Right cardiac atrium (tissue), 5 donors: ENCODE results near the gene TADA2B. TPM values are rescaled to one million over a fixed set of nuclear protein-coding genes. Genes with fewer than 3 reads are reported as not detected.
A peak's percentile ranks its signal among the peaks of the same experiment; 100 is the strongest.

Source experiments
- ATAC-seq, 2 donors: fragments of 200-7000 bp; cut with Tn5 transposase; one replicate each; pipeline versions ENCODE4 v1.8.0 to v1.9.1; 2020; ENCODE audit warnings: moderate library complexity in 2 of 2, mild to moderate bottlenecking in 1 of 2
- DNase-seq, 3 donors: peaks; one replicate each; pipeline ENCODE4 v3.0.0-alpha.2; 2020
- H3K27ac ChIP-seq: one replicate; pipeline ENCODE4 v1.5.1; 2013; ENCODE audit warnings: mild to moderate bottlenecking, low read length, control low read depth, moderate library complexity
- H3K27me3 ChIP-seq: one replicate; pipeline ENCODE4 v1.6.1; 2013; ENCODE audit not compliant: control insufficient read depth, insufficient read depth
- H3K4me1 ChIP-seq: one replicate; pipeline ENCODE4 v1.6.1; 2013; ENCODE audit warnings: low read length; ENCODE audit not compliant: control insufficient read depth, insufficient read depth
- H3K4me3 ChIP-seq: one replicate; pipeline ENCODE4 v1.5.1; 2013; ENCODE audit warnings: low read length, control low read depth
- H3K9me3 ChIP-seq: one replicate; pipeline ENCODE4 v1.6.1; 2013; ENCODE audit warnings: low read length; ENCODE audit not compliant: control insufficient read depth
- WGBS: extraction: QIAGEN DNeasy Blood & Tissue Kit; methylation state at CpG from one replicate; pipeline ENCODE4 v1.1.7; 2013; 5-methylcytosine and 5-hydroxymethylcytosine counted together
- intact Hi-C, 4 donors: fragments of 100-400 bp; cut with DNase I; formaldehyde crosslinking; loops; one replicate each; pipeline versions ENCODE4 v1.11.0 to v1.14.0; 2022 to 2023
- polyA plus RNA-seq: library from polyadenylated mRNA; stranded (reverse); fragments of 200-250 nt; gene quantifications from one replicate; pipeline ENCODE4 v1.2.3, GENCODE V29; 2013
- total RNA-seq, 4 donors: library from RNA; stranded (reverse); fragmentation: NEBNext Ultra II Directional; extraction: Animal tissue kit (Norgen Biotek cat#: 25700); gene quantifications; one replicate each; pipeline ENCODE4 v1.2.1, GENCODE V29; 2021
- donor health status: healthy with polysubstance abuse.
- donor health status: DM: no; HTN: yes; CAD: no.
- donor health status: DM: no; HTN: no; CAD: no.
- donor health status: DM: no; HTN: yes; CAD: no; lungs with severe emphysema.
- donor health status: DM: yes; HTN: yes; CAD: no.

TADA2B gene
- total and polyA plus RNA-seq, 5 donors, result 19.7 to 35.6 (median 30.5) TPM

GRCh38 chr4:7041801-7042502 is 1.2 kb upstream of the TADA2B start:
- Histone ChIP-seq H3K4me3 (peak overlapping the region; percentile 55), H3K4me1 (peaks cover 10% of the 10 kb centered on the region), H3K9me3 (no peaks in the 10 kb centered on the region), H3K27ac (peak overlapping the region; percentile 14), H3K27me3 (no peaks in the 10 kb centered on the region)
- intact Hi-C loops, result loop anchor here in 1 of 4 donors (5.0 kb wide), 1 partner anchor 50 kb away; no protein-coding TSS in a partner anchor
- WGBS, result 18% methylated on average over 42 of the region's 42 CpGs
- DNase-seq (peak in 2 of 3 donors; percentile 83 to 85), ATAC-seq (no peak)

- Histone ChIP-seq H3K9me3 (no peaks in the 10 kb centered on the region), H3K4me1 (peaks cover 11% of the 10 kb centered on the region), H3K27ac (peak overlapping the region; percentile 14), H3K4me3 (peak overlapping the region; percentile 55), H3K27me3 (no peaks in the 10 kb centered on the region)
- under 1% methylated on average over 90 of the region's 90 CpGs for whole genome bisulfite sequencing
- intact Hi-C loops, result loop anchor here in 1 of 4 donors (5.0 kb wide), 1 partner anchor 50 kb away; no protein-coding TSS in a partner anchor
- DNase-seq (peak; percentile 97 to 99 (median 99)), ATAC-seq (peak; percentile 96 to 97)
Observed at GRCh38 chr4:7042503-7043283, 479 bp upstream of the TADA2B start.

GRCh38 chr4:7044137-7044930 is 1.2 kb downstream of the TADA2B start:
- H3K27ac ChIP-seq, result peak overlapping the region; percentile 90
- ATAC-seq, result no peak
- WGBS, result 12% methylated on average over 29 of the region's 29 CpGs
- H3K9me3 ChIP-seq, result no peaks in the 10 kb centered on the region
- no peak for DNase-seq
- H3K27me3 ChIP-seq, result no peaks in the 10 kb centered on the region
- intact Hi-C loops, result loop anchor here in 1 of 4 donors (5.0 kb wide), 1 partner anchor 52 kb away; no protein-coding TSS in a partner anchor
- peak overlapping the region; percentile 68 for H3K4me3 ChIP-seq
- peaks cover 11% of the 10 kb centered on the region for H3K4me1 ChIP-seq

- DNase-seq, result no peak
- Histone ChIP-seq H3K9me3 (no peaks in the 10 kb centered on the region), H3K4me1 (peaks cover 11% of the 10 kb centered on the region), H3K4me3 (no peak overlapping the region), H3K27ac (no peak overlapping the region), H3K27me3 (no peaks in the 10 kb centered on the region)
- WGBS, result 79% methylated on average over 8 of the region's 8 CpGs
- ATAC-seq, result no peak
- intact Hi-C loops, result no loop called here
Observed at GRCh38 chr4:7045553-7045952, 2.4 kb downstream of the TADA2B start.

DNA sequence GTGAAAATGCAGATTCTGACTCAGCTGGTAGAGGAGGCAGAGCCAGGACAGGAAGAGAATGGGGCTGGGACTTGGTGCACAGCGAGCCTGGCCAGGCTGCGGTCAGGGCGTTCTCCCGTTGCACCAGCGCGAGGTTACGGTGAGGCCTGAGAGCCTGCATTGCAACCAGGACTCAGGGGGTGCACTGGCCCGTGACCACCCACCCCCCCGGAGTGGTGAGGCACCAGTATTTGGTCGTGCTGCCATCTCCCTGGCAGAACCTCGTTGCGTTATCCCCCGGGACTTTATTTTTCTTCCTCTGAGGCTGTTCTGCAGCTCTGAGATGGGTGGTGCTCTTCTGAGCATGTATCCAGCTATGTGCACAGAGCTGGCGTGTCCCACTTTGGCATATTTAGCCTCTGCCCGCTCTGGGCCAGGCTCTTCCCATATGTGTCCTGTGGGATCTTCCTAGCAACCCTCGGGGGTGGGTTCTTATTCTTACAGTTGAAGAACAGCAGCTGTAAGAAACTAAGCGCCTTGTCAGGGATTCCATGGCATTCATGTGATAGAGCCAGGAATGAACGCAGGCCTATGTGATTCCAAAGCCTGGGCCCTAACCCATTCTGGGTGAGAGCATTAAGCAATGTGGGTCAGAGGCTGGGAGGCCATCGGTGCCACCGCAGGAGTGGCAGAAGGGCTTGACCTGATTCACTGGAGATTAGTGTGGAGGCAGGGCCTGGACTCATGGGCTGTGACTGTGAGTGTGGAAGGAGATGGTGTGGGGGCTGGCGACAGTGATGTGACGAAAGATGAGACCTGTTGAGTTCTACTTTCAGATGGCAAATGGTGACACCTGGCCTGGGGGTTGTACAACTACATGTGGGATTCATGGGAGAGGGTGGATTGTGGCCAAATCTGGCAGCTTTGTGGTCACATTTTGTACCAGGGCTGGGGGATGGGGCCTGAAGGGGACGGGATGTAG is 3.1 kb downstream of the TADA2B start:
- no peak for ATAC-seq
- no peak overlapping the region for H3K4me3 ChIP-seq

DNA sequence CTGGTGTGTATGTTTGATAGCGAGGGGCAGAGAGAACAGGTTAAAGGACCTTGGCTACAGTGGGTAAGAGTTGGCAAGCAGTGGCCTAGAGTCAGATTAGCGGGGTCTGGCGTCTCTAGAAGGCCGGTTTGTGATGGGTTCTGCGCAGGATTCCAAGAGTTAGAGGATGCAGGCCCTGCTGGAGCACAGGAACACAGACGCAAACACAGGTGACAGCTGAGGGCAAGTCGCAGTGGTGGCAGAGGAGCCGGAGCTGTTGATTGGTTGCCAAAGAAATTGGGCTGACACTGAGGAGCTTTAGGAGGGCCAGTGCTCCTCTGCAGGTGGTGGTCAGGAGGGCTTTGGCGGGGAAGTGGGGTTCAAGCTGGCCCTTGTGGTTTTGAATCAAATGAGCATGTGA is 3.8 kb downstream of the TADA2B start:
- Histone ChIP-seq H3K27me3 (no peaks in the 10 kb centered on the region), H3K4me3 (no peak overlapping the region), H3K27ac (no peak overlapping the region), H3K4me1 (peaks cover 11% of the 10 kb centered on the region), H3K9me3 (no peaks in the 10 kb centered on the region)
- ATAC-seq (no peak), DNase-seq (no peak)
- WGBS, result 84% methylated on average over 9 of the region's 9 CpGs
- intact Hi-C loops, result no loop called here

More for the DNA sequence above, 3.1 kb downstream of the TADA2B start:
- H3K9me3 ChIP-seq, result no peaks in the 10 kb centered on the region
- H3K27me3 ChIP-seq, result no peaks in the 10 kb centered on the region
- no peak overlapping the region for H3K27ac ChIP-seq
- DNase-seq, result no peak
- peaks cover 11% of the 10 kb centered on the region for H3K4me1 ChIP-seq
- WGBS, result 74% methylated on average over 23 of the region's 23 CpGs
- intact Hi-C loops, result no loop called here

GRCh38 chr4:7048642-7049041 is 5.5 kb downstream of the TADA2B start:
- peaks cover 11% of the 10 kb centered on the region for H3K4me1 ChIP-seq
- ATAC-seq (no peak), DNase-seq (no peak)
- H3K4me3 ChIP-seq, result no peak overlapping the region
- intact Hi-C loops, result no loop called here
- no peaks in the 10 kb centered on the region for H3K9me3 ChIP-seq
- 91% methylated on average over 12 of the region's 12 CpGs for WGBS
- no peaks in the 10 kb centered on the region for H3K27me3 ChIP-seq
- H3K27ac ChIP-seq, result no peak overlapping the region

DNA sequence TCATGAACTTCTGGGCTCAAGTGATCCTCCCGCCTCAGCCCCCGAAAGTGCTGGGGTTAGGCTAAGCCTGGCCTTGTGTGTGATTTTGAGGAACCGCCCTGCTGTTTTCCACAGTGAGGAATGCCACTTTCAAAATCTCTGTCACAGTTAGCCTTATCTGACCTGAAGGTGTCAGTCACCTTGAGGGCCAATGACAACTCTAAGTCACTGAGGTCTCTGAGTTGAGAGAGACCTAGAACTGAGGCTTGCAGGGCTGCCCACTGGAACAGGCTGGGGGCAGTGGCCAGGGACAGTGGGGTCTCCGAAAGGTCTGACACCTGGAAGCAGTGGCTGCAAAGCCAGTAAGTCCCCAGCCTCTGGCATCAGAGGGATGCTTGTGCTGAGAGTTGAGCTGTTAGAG is 6.1 kb downstream of the TADA2B start:
- ATAC-seq (no peak), DNase-seq (no peak)
- H3K27ac ChIP-seq, result no peak overlapping the region
- intact Hi-C loops, result no loop called here
- WGBS, result 87% methylated on average over 4 of the region's 4 CpGs
- H3K4me3 ChIP-seq, result no peak overlapping the region
- H3K9me3 ChIP-seq, result no peaks in the 10 kb centered on the region
- no peaks in the 10 kb centered on the region for H3K27me3 ChIP-seq
- H3K4me1 ChIP-seq, result peaks cover 11% of the 10 kb centered on the region

GRCh38 chr4:7049739-7050138 is 6.6 kb downstream of the TADA2B start:
- intact Hi-C loops, result no loop called here
- Histone ChIP-seq H3K4me1 (peaks cover 11% of the 10 kb centered on the region), H3K4me3 (no peak overlapping the region), H3K27ac (no peak overlapping the region), H3K9me3 (no peaks in the 10 kb centered on the region), H3K27me3 (no peaks in the 10 kb centered on the region)
- peak; percentile 4 to 28 for ATAC-seq
- DNase-seq, result no peak
- 74% methylated on average over 11 of the region's 11 CpGs for WGBS
